ENCODE measurements around the gene ELL.

GRCh38 chr19:18551631-18552030 is 29.8 kb upstream of the ELL start:
- TF ChIP-seq CTCF (IDR thresholded peaks at IDR 0.05) (no peak), POLR2A (IDR thresholded peaks at IDR 0.05) (no peak)

All from ovary (tissue), 3 donors.